Neural cell (in vitro differentiated cells): ENCODE results near the gene TSPAN14. TPM values are rescaled to one million over a fixed set of nuclear protein-coding genes. Genes with fewer than 3 reads are reported as not detected.

Experiments
- H2AFZ ChIP-seq: fragments of 200-600, 300-800 bp; sonication (generic), shearing (Covaris generic); 2 replicates; pipeline ENCODE4 v1.6.0; 2014; ENCODE audit warnings: low read depth, mild to moderate bottlenecking, antibody characterized with exemption, low read length, moderate library complexity
- H3F3A ChIP-seq: fragments of 200-600 bp; shearing (Covaris generic); 2 replicates; pipeline ENCODE4 v1.6.1; 2016; ENCODE audit warnings: mild to moderate bottlenecking, moderate library complexity, mixed read lengths, antibody characterized with exemption, low read length; ENCODE audit not compliant: insufficient read depth, poor library complexity, severe bottlenecking
- H3K27ac ChIP-seq: fragments of 200-600, 300-800 bp; sonication (generic), shearing (Covaris generic); 2 replicates; pipeline ENCODE4 v1.5.1; 2014; ENCODE audit warnings: mild to moderate bottlenecking, low read length, moderate library complexity
- H3K27me3 ChIP-seq: fragments of 300-800, 200-600 bp; sonication (generic), shearing (Covaris generic); 2 replicates; pipeline ENCODE4 v1.6.0; 2014; ENCODE audit warnings: mild to moderate bottlenecking, low read depth, low read length, moderate library complexity; ENCODE audit not compliant: insufficient read depth
- H3K36me3 ChIP-seq: fragments of 300-800, 200-600 bp; sonication (generic), shearing (Covaris generic); 2 replicates; pipeline ENCODE4 v1.5.1; 2014; ENCODE audit warnings: mild to moderate bottlenecking, antibody characterized with exemption, low read length, moderate library complexity; ENCODE audit not compliant: insufficient read depth
- H3K4me2 ChIP-seq: fragments of 300-800, 200-600 bp; sonication (generic), shearing (Covaris generic); 2 replicates; pipeline ENCODE4 v1.6.0; 2014; ENCODE audit warnings: mild to moderate bottlenecking, low read length
- H3K4me3 ChIP-seq: fragments of 300-800, 200-600 bp; sonication (generic), shearing (Covaris generic); 2 replicates; pipeline ENCODE4 v1.5.1; 2014; ENCODE audit warnings: mild to moderate bottlenecking, low read length, moderate library complexity
- H3K79me2 ChIP-seq: fragments of 200-600 bp; shearing (Covaris generic); replicated peaks from 2 replicates; pipeline ENCODE4 v1.6.0; 2014; ENCODE audit warnings: mild to moderate bottlenecking, low read length, moderate library complexity; ENCODE audit not compliant: insufficient read depth
- H3K9ac ChIP-seq: fragments of 300-800, 200-600 bp; sonication (generic), shearing (Covaris generic); 2 replicates; pipeline ENCODE4 v1.6.1; 2016; ENCODE audit warnings: mild to moderate bottlenecking, low read length, mixed read lengths
- H3K9me2 ChIP-seq: fragments of 200-600 bp; shearing (Covaris generic); 2 replicates; pipeline ENCODE4 v1.6.1; 2016; ENCODE audit warnings: mild to moderate bottlenecking, low read length, mixed read lengths; ENCODE audit not compliant: insufficient read depth
- H3K9me3 ChIP-seq: fragments of 200-600, 300-800 bp; sonication (generic), shearing (Covaris generic); 2 replicates; pipeline ENCODE4 v1.6.1; 2016; ENCODE audit warnings: mild to moderate bottlenecking, mixed run types, low read length, moderate library complexity, mixed read lengths
- H4K20me1 ChIP-seq: fragments of 200-600 bp; shearing (Covaris generic); 2 replicates; pipeline ENCODE4 v1.6.1; 2016; ENCODE audit warnings: mild to moderate bottlenecking, mixed run types; ENCODE audit not compliant: insufficient read depth
- EP300 ChIP-seq: fragments of 450-650 bp; conservative IDR thresholded peaks from 2 replicates; pipeline ENCODE4 v1.6.1; 2014; ENCODE audit warnings: antibody characterized with exemption, mild to moderate bottlenecking, moderate library complexity; ENCODE audit not compliant: poor library complexity, severe bottlenecking
- EZH2 ChIP-seq: fragments of 200-600, 300-800 bp; shearing (Covaris generic), sonication (generic); IDR thresholded peaks from 2 replicates; pipeline ENCODE4 v1.6.1; 2014; ENCODE audit warnings: antibody characterized with exemption, low read length, borderline replicate concordance, mild to moderate bottlenecking; ENCODE audit not compliant: insufficient read depth, poor library complexity, severe bottlenecking
- MXI1 ChIP-seq: fragments of 450-650 bp; conservative IDR thresholded peaks from 2 replicates; pipeline ENCODE4 v1.6.1; 2014; ENCODE audit warnings: antibody characterized with exemption, mild to moderate bottlenecking; ENCODE audit not compliant: poor library complexity, severe bottlenecking
- POLR2AphosphoS5 ChIP-seq: IDR thresholded peaks from 2 replicates; pipeline ENCODE4 v1.6.1; 2012
- RAD21 ChIP-seq: fragments of 450-650 bp; conservative IDR thresholded peaks from 2 replicates; pipeline ENCODE4 v1.6.1; 2014; ENCODE audit warnings: antibody characterized with exemption, mild to moderate bottlenecking, moderate library complexity
- SMC3 ChIP-seq: fragments of 450-650 bp; conservative IDR thresholded peaks from 2 replicates; pipeline ENCODE4 v1.6.1; 2014; ENCODE audit warnings: antibody characterized with exemption, mild to moderate bottlenecking, moderate library complexity; ENCODE audit not compliant: poor library complexity
- TAF1 ChIP-seq: IDR thresholded peaks from 2 replicates; pipeline ENCODE4 v1.6.1; 2012; ENCODE audit warnings: low read depth
- polyA plus RNA-seq: library from polyadenylated mRNA; depleted of rRNA; stranded (reverse); fragments of >200 nt; gene quantifications from 2 replicates; pipeline ENCODE4 v1.2.3, GENCODE V29; 2014
- TF ChIP-seq, protein P1 (sequence below): IDR thresholded peaks from 2 replicates; pipeline ENCODE4 v1.6.1; 2012; ENCODE audit warnings: borderline replicate concordance
- TF ChIP-seq, protein P2 (sequence below): fragments of 450-650 bp; IDR thresholded peaks from 2 replicates; pipeline ENCODE4 v1.5.1; 2014; ENCODE audit warnings: antibody characterized with exemption, mild to moderate bottlenecking, moderate library complexity; ENCODE audit not compliant: poor library complexity, severe bottlenecking

TSPAN14 gene
- polyA plus RNA-seq, 1 donor from 2014 or later = 26.3 TPM

DNA sequence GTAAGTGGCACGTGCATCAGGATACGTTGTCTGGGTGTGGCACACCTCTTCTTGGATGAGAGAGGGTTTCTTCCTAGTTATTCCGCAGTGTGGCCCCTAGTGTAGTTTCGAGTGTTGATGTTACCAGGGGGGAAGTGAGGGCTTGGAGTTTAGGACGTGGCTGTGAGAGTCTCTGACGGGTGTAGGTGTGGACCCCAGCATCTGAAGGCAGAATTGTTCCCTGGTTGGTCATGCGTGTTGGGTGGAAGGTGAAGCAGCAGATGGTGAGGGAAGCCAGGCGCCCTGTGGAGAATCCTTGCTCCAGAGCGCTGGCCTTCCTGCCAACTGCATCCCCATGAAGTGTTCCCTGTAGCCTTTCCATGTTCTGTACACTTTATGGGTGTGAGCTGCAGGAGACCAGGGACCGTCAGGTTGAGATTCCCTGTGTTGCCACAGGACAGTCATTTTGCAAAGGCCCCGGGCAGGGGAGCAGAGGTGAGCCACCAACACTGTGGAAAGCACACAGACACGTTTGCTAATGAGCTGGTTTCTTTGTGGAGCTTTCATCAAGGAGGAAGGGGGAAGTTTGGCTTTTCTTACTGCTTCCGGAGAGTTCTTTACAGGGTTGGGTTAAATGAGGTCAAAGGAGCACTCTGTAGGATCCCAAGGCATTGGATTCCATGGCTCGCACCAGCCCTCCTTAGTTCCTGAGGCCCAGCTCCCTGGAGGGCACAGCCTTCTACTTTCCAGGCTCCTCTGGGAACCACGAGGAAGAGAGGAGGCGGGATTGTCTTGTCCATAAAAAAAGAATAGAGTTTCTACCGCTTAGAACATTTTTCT is 32.0 kb downstream of the TSPAN14 start:
- Histone ChIP-seq H3K4me2 (no peak overlapping the region), H4K20me1 (no peaks in the 10 kb centered on the region), H3K9ac (no peak overlapping the region), H3K27me3 (no peaks in the 10 kb centered on the region), H3F3A (no peaks in the 10 kb centered on the region), H3K79me2 (peaks cover 53% of the 10 kb centered on the region), H3K4me3 (no peak overlapping the region), H3K9me3 (no peaks in the 10 kb centered on the region), H3K27ac (no peak overlapping the region), H3K36me3 (no peaks in the 10 kb centered on the region), H2AFZ (no peak overlapping the region), H3K9me2 (no peaks in the 10 kb centered on the region)
- TF ChIP-seq MXI1 (no peak), POLR2AphosphoS5 (no peak), SMC3 (no peak), TAF1 (no peak), EP300 (no peak), EZH2 (no peak), RAD21 (no peak)
- TF ChIP-seq, protein P1, sequence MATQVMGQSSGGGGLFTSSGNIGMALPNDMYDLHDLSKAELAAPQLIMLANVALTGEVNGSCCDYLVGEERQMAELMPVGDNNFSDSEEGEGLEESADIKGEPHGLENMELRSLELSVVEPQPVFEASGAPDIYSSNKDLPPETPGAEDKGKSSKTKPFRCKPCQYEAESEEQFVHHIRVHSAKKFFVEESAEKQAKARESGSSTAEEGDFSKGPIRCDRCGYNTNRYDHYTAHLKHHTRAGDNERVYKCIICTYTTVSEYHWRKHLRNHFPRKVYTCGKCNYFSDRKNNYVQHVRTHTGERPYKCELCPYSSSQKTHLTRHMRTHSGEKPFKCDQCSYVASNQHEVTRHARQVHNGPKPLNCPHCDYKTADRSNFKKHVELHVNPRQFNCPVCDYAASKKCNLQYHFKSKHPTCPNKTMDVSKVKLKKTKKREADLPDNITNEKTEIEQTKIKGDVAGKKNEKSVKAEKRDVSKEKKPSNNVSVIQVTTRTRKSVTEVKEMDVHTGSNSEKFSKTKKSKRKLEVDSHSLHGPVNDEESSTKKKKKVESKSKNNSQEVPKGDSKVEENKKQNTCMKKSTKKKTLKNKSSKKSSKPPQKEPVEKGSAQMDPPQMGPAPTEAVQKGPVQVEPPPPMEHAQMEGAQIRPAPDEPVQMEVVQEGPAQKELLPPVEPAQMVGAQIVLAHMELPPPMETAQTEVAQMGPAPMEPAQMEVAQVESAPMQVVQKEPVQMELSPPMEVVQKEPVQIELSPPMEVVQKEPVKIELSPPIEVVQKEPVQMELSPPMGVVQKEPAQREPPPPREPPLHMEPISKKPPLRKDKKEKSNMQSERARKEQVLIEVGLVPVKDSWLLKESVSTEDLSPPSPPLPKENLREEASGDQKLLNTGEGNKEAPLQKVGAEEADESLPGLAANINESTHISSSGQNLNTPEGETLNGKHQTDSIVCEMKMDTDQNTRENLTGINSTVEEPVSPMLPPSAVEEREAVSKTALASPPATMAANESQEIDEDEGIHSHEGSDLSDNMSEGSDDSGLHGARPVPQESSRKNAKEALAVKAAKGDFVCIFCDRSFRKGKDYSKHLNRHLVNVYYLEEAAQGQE = no peak
- TF ChIP-seq, protein P2, sequence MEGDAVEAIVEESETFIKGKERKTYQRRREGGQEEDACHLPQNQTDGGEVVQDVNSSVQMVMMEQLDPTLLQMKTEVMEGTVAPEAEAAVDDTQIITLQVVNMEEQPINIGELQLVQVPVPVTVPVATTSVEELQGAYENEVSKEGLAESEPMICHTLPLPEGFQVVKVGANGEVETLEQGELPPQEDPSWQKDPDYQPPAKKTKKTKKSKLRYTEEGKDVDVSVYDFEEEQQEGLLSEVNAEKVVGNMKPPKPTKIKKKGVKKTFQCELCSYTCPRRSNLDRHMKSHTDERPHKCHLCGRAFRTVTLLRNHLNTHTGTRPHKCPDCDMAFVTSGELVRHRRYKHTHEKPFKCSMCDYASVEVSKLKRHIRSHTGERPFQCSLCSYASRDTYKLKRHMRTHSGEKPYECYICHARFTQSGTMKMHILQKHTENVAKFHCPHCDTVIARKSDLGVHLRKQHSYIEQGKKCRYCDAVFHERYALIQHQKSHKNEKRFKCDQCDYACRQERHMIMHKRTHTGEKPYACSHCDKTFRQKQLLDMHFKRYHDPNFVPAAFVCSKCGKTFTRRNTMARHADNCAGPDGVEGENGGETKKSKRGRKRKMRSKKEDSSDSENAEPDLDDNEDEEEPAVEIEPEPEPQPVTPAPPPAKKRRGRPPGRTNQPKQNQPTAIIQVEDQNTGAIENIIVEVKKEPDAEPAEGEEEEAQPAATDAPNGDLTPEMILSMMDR = no peak

DNA sequence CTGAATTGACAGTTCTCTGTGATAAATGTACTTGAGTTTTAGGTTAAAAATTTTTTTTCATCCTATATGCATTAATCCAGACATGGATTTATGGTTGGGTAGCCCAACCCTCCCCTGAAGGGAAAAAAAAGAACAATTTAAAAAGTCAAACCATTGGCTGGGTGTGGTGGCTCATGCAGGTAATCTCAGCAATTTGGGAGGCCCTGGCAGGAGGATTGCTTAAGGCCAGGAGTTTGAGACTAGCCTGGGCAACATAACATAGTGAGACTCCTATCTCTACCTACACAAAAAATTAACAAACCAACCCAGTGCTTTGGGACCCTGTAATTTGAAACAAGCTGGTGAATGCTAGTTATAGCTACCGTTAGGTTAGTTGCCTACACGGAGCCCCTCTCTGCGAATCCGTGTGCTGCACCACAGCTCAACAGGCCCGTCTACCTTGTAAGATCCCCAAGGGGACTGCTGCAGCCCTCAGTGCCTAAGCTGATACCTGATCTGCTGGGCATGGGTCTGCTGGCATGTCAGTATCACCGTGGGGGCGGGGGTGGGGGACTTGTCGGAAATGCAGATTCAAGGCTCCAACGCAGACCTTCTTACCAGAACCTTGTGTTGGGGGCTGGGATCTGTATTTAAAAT is 32.8 kb downstream of the TSPAN14 start:
- Histone ChIP-seq H3K4me3 (no peak overlapping the region), H4K20me1 (no peaks in the 10 kb centered on the region), H3K36me3 (no peaks in the 10 kb centered on the region), H3F3A (no peaks in the 10 kb centered on the region), H3K9me3 (no peaks in the 10 kb centered on the region), H3K9me2 (no peaks in the 10 kb centered on the region), H3K4me2 (no peak overlapping the region), H3K27me3 (no peaks in the 10 kb centered on the region), H2AFZ (no peak overlapping the region), H3K27ac (no peak overlapping the region), H3K79me2 (peaks cover 51% of the 10 kb centered on the region), H3K9ac (no peak overlapping the region)
- TF ChIP-seq TAF1 (no peak), SMC3 (no peak), POLR2AphosphoS5 (no peak), MXI1 (no peak), EZH2 (no peak), RAD21 (no peak), EP300 (no peak)
- TF ChIP-seq, protein P1 = no peak
- TF ChIP-seq, protein P2 = no peak
